Hepatocyte (in vitro differentiated cells): Measurements from ENCODE around the gene RPP25L. TPM values are rescaled to one million over a fixed set of nuclear protein-coding genes. Genes with fewer than 3 reads are reported as not detected.

ENCODE experiments used
- DNase-seq: peaks from one replicate; pipeline ENCODE4 v3.0.0-alpha.2; 2016; ENCODE audit warnings: low spot score
- H2AFZ ChIP-seq: fragments of 200-600 bp; sonication (generic); 2 replicates; pipeline ENCODE4 v1.6.0; 2016; ENCODE audit warnings: antibody characterized with exemption, mild to moderate bottlenecking
- H3K27ac ChIP-seq: fragments of 200-600 bp; sonication (generic); 2 replicates; pipeline ENCODE4 v1.5.1; 2016; ENCODE audit warnings: mild to moderate bottlenecking
- H3K27me3 ChIP-seq: fragments of 200-600 bp; sonication (generic); 2 replicates; pipeline ENCODE4 v1.6.1; 2016
- H3K36me3 ChIP-seq: fragments of 200-600 bp; sonication (generic); replicated peaks from 2 replicates; pipeline ENCODE4 v1.5.1; 2016; ENCODE audit warnings: low read depth; ENCODE audit not compliant: insufficient read depth
- H3K4me1 ChIP-seq: fragments of 200-600 bp; sonication (generic); 2 replicates; pipeline ENCODE4 v1.5.1; 2016; ENCODE audit warnings: mild to moderate bottlenecking, moderate library complexity; ENCODE audit not compliant: insufficient read depth
- H3K4me2 ChIP-seq: fragments of 200-600 bp; sonication (generic); 2 replicates; pipeline ENCODE4 v1.6.0; 2016
- H3K4me3 ChIP-seq: fragments of 200-600 bp; sonication (generic); 2 replicates; pipeline ENCODE4 v1.5.1; 2016; ENCODE audit warnings: mild to moderate bottlenecking
- H3K79me2 ChIP-seq: fragments of 200-600 bp; sonication (generic); 2 replicates; pipeline ENCODE4 v1.6.0; 2017; ENCODE audit warnings: mild to moderate bottlenecking
- H3K9me2 ChIP-seq: fragments of 200-600 bp; sonication (generic); replicated peaks from 2 replicates; pipeline ENCODE4 v1.6.0; 2017; ENCODE audit warnings: mild to moderate bottlenecking; ENCODE audit not compliant: insufficient read depth
- H3K9me3 ChIP-seq: fragments of 200-600 bp; sonication (generic); 2 replicates; pipeline ENCODE4 v1.5.1; 2016; ENCODE audit warnings: low read depth, mild to moderate bottlenecking
- H4K20me1 ChIP-seq: fragments of 200-600 bp; sonication (generic); 2 replicates; pipeline ENCODE4 v1.6.0; 2016; ENCODE audit warnings: mild to moderate bottlenecking; ENCODE audit not compliant: insufficient read depth, poor library complexity, severe bottlenecking
- CTCF ChIP-seq: fragments of 200-600 bp; sonication (generic); IDR thresholded peaks from 2 replicates; pipeline ENCODE4 v1.5.1; 2016; ENCODE audit warnings: antibody characterized with exemption, mild to moderate bottlenecking; ENCODE audit not compliant: poor library complexity
- EZH2 ChIP-seq: fragments of 200-600 bp; sonication (generic); IDR thresholded peaks from 2 replicates; pipeline ENCODE4 v1.6.1; 2016; ENCODE audit warnings: antibody characterized with exemption, mild to moderate bottlenecking, borderline replicate concordance
- EZH2phosphoT487 ChIP-seq: fragments of 200-600 bp; sonication (generic); IDR thresholded peaks from one replicate; pipeline ENCODE4 v1.6.1; 2018; ENCODE audit warnings: antibody characterized with exemption, mild to moderate bottlenecking, low read depth, moderate library complexity; ENCODE audit not compliant: unreplicated experiment, severe bottlenecking
- WGBS: methylation state at CpG from one replicate; pipeline ENCODE4 v1.1.6; 2016; ENCODE audit warnings: low lambda C conversion rate; ENCODE audit errors: missing lambda C conversion rate; 5-methylcytosine and 5-hydroxymethylcytosine counted together
- polyA plus RNA-seq: library from polyadenylated mRNA; unstranded; fragments of >200 nt; fragmentation: Nextera tagmentation; extraction: Ambion mirVana; gene quantifications from 2 replicates; pipeline ENCODE4 v1.2.1, GENCODE V29; 2016
- total RNA-seq: library from RNA; depleted of rRNA; stranded (reverse); fragments of >200 nt; gene quantifications from 2 replicates; pipeline ENCODE4 v1.2.3, GENCODE V29; 2014

RPP25L gene
- total and polyA plus RNA-seq, 2 experiments from 2014 or later = 30.0 to 35.7 TPM

- H2AFZ ChIP-seq = peak overlapping the region; percentile 84
- no peak for DNase-seq
- no peaks in the 10 kb centered on the region for H3K27me3 ChIP-seq
- H3K4me3 ChIP-seq = peak overlapping the region; percentile 23
- H3K36me3 ChIP-seq = no peaks in the 10 kb centered on the region
- H3K9me2 ChIP-seq = no peaks in the 10 kb centered on the region
- WGBS = 30% methylated on average over 7 of the region's 7 CpGs
- H3K27ac ChIP-seq = peak overlapping the region; percentile 65
- H4K20me1 ChIP-seq = no peaks in the 10 kb centered on the region
- peak overlapping the region; percentile 90 for H3K4me2 ChIP-seq
- no peak for TF ChIP-seq CTCF
- no peak for TF ChIP-seq EZH2
- no peak for TF ChIP-seq EZH2phosphoT487
- peaks cover 12% of the 10 kb centered on the region for H3K79me2 ChIP-seq
- H3K9me3 ChIP-seq = no peaks in the 10 kb centered on the region
- H3K4me1 ChIP-seq = peaks cover 20% of the 10 kb centered on the region
Measured at GRCh38 chr9:34638138-34638445, 26.2 kb upstream of the RPP25L start.

GRCh38 chr9:34637356-34638137 lies 25.6 kb upstream of the RPP25L start, which contains the start of gene SIGMAR1:
SIGMAR1 (minus strand) TSS chr9:34637787; CDS start chr9:34637697, 90 bp downstream.
- H3K9me3 ChIP-seq = no peaks in the 10 kb centered on the region
- DNase-seq = peak; percentile 95
- under 1% methylated on average over 51 of the region's 74 CpGs for WGBS
- peaks cover 20% of the 10 kb centered on the region for H3K4me1 ChIP-seq
- no peaks in the 10 kb centered on the region for H3K36me3 ChIP-seq
- peak within 1 kb of the TSS; percentile 84 for H2AFZ ChIP-seq
- H3K27ac ChIP-seq = peak within 1 kb of the TSS; percentile 65
- H3K4me3 ChIP-seq = peak within 1 kb of the TSS; percentile 23
- no peaks in the 10 kb centered on the region for H4K20me1 ChIP-seq
- H3K9me2 ChIP-seq = no peaks in the 10 kb centered on the region
- no peaks in the 10 kb centered on the region for H3K27me3 ChIP-seq
- peak within 1 kb of the TSS; percentile 90 for H3K4me2 ChIP-seq
- peaks cover 12% of the 10 kb centered on the region for H3K79me2 ChIP-seq
- TF ChIP-seq CTCF = no peak
- TF ChIP-seq EZH2phosphoT487 = no peak
- TF ChIP-seq EZH2 = no peak

- TF ChIP-seq EZH2phosphoT487 (no peak), EZH2 (no peak), CTCF (no peak)
- peak overlapping the region; percentile 84 for H2AFZ ChIP-seq
Measured at GRCh38 chr9:34636791-34637355, 25.0 kb upstream of the RPP25L start.

More at GRCh38 chr9:34636791-34637355, 25.0 kb upstream of the RPP25L start:
- Histone ChIP-seq H3K4me1 (peaks cover 20% of the 10 kb centered on the region), H3K9me2 (no peaks in the 10 kb centered on the region), H3K27me3 (no peaks in the 10 kb centered on the region), H3K79me2 (peaks cover 12% of the 10 kb centered on the region), H3K4me2 (peak overlapping the region; percentile 90), H3K9me3 (no peaks in the 10 kb centered on the region), H4K20me1 (no peaks in the 10 kb centered on the region), H3K4me3 (peak overlapping the region; percentile 23), H3K27ac (peak overlapping the region; percentile 65), H3K36me3 (no peaks in the 10 kb centered on the region)
- 13% methylated on average over 22 of the region's 23 CpGs for WGBS
- DNase-seq = no peak
